Inflammatory macrophage (primary cell): ENCODE data around the gene MORC4.
A peak's percentile ranks its signal among the peaks of the same experiment; 100 is the strongest.
"Not testable (repeated sequence)": the region's sequence is repeated elsewhere in the genome, so short reads cannot be mapped to it uniquely, and the experiment has no call there.

Experiments
- DNase-seq, 2 donors: peaks; one replicate each; pipeline ENCODE4 v3.0.0-alpha.2; 2020 to 2022
- total RNA-seq, 18 experiments: gene quantifications; one replicate each; lab custom pipeline; 2026; ENCODE audit warnings: mixed read lengths in 6 of 18, inconsistent platforms in 2 of 18; lab: John Stamatoyannopoulos, UW

MORC4 gene
- total RNA-seq = 1.3 to 4.3 (median 3.3) reads per million in 18 experiments

DNA sequence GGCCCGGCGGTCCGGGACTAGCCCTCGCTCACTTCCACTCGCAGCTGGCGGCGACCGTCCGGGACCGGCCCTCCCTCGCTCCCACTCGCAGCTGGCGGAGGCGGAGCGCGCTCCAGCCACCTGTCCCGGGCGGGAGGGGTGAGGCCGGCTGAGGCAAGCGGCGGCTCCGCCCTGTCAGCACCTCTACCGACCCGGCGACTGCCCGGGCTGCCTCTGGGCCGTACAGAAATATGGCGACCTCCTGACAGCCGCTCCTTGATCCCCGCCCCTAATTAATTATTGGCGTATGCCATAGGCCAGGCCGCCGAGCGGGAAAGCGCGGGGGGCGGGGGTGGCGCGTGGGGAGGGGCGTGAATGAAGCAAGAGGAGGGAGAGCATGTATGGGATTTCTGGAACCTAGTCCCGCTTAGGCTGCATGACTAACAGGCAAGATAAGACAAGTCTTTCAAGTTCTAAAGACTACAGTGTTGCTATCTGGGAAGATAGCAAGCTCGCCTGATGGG is at the start of gene MORC4:
Gene MORC4 (minus strand): TSS at position 200 of the 503 bp plus-strand sequence. CDS start 243 bp downstream, outside the sequence.
- peak; percentile 5 to 13 for DNase-seq

GRCh38 chrX:107047622-107048021 is 47.6 kb upstream of the MORC4 start:
- DNase-seq = no peak

- no peak for DNase-seq
Measured at GRCh38 chrX:107029752-107030151, 29.7 kb upstream of the MORC4 start.

DNA sequence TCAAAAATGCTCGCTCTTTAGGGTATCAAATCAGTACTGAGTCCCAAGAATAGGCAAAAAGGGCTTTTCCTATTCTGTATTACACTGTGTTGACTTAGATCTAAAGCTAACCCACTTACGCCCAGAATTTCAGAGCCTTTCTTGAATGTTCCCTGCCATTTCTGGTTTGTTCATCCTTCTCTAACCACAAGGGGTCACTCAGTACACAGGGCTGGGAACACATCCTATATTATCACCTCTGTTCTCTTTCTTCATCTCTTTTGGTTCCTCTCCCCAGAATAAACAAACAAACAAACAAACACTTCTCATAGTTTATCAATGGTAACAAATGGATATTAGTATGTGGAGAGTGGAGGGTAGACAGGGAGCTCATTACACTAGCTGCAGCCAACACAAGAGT is 25.5 kb upstream of the MORC4 start:
- peak; percentile 4 to 12 for DNase-seq

- no peak for DNase-seq
Measured at GRCh38 chrX:107014936-107015335, 14.9 kb upstream of the MORC4 start.

DNA sequence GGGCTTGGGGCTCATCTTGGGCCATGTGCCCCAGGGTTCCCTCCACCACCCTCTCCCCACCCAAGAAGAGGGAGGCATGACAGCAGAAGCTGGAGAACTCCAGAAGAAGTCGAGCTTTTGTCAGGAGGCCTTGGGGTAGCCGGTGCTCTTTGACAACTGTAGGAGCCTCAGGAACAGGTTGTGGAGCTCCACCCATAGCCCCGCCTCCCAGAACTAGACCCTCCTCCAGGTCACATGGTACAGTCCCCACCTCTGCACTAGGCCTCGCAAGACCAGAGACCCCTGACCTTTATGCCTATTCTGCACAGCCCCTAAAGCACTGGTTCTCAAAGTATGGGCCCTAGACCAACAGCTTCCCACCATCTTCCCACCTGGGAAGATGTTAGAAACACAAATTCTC is 8.0 kb upstream of the MORC4 start:
- no peak for DNase-seq

- DNase-seq = peak; percentile 2 to 3
Measured at GRCh38 chrX:106999002-106999975, 723 bp downstream of the MORC4 start.

- no peak for DNase-seq
Measured at GRCh38 chrX:106997611-106998010, 2.4 kb downstream of the MORC4 start.

GRCh38 chrX:106995678-106996077 is 4.3 kb downstream of the MORC4 start:
- DNase-seq = no peak

DNA sequence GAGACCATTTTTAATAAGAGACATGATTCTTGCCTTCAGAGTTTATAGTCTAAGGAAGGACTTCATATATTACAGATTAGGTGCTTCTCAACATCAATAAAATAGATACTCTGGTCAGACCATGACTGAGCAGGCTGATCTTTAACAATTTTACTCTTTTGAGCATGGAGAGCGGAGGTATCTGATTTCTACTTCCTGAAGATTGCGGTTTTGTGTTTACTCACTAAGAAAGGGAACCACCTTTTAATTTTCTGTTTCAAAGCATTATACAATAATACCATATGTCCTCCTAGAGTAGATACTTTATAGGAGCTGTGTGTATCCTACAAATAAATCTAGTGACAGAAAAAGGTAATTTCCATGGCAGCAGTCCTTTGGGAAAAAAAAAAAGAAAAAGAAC is 12.5 kb downstream of the MORC4 start:
- DNase-seq = no peak

DNA sequence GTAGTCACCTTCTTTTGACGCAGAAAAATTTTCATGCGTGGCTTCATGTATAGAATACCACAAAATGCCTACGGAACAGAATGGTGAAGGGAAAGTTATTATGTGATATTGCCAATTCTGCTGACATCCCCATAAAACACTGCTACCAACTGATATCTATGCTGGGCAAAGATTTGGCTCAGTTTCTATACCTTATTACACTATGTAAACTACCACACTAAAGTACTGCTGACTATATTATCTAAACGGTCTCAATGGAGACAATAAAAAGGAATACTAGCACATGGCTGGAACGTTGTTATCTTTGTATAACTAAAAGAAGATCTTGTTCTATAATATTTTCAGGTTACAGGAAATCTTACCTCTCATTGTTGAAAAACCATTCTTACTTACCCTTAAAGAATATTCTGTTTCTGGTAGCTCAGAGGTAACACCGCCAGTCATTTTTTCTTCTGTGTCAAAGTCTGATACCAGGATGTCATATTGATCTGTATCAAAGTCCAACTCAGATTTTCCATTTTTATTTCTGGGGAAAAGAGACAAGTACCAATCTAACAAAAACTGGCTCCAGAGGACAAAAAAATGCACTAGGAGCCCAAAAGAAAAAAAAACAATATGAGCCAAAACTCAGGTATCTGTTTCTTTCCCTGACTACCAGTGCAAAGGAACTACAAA is 18.9 kb downstream of the MORC4 start:
- no peak for DNase-seq

DNA sequence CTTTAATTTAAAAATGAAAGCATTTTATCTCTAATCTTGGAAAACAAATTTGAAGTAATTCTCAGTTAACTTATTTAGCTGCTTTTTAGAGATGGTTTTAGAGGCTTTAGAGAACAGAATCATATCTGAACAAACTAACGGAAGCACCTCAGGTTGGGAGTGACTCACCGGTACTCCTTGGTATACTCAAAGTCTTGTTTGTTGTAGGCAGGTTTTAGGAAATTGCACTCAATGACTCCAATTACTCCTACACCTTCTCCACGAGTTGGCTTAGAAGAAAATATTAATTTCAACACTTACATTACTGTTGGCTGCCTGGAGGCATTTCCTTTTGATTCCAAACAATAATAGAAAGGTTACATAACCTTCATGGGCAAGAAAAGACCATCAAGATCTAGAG is 23.6 kb downstream of the MORC4 start:
- DNase-seq = no peak

DNA sequence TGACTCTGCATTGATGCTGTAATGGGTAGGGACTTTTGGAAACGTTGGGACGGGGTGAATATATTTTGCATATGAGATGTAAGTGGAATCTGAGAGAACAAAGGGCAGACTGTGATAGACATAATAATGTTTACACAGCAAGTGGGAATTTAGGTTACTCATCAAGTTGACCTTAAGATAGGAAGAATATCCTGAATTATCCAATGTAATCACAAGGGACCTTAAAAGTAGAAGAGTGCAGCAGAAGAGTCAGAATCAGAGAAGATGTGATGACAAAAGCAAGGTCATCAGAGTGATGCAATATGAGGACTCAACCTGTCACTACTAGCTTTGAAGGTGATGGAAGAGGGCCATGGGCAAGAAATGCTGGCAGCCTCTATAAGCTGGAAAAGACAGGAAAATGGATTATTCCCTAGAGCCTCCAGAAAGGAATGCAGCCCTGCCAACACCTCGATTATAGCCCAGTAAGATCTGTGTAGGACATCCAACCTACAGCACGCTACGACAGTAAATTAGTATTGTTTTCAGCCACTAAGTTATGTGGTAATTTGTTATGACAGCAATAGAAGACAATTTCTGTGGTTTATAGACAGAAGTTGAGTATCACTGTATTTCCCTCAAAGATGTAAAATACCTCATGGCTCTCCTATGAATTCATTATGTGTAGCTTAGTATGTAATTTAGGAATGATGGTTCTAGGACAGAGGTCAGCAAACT is 26.4 kb downstream of the MORC4 start:
- no peak for DNase-seq

DNA sequence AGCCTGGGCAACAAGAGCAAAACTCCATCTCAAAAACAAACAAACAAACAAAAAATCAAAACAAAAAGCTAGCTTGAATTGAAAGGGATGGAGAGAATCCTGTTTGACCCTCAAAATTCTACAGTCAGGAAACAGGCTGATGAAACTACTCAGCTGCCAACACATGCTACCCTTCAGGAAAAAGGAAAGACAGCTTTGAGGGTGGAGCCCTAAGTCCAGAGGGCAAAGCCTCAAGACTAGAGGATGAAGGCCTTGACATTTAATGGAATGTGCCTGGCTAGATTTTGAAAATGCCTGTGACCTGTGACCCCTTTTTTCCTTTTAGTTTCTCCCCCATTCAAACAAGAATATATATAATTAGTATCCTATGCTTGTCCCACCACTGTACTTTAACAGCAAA is 27.1 kb downstream of the MORC4 start:
- no peak for DNase-seq

GRCh38 chrX:106966547-106966946 is 33.5 kb downstream of the MORC4 start:
- DNase-seq = not testable (repeated sequence)

- DNase-seq = no peak
Measured at GRCh38 chrX:106964290-106964689, 35.7 kb downstream of the MORC4 start.

GRCh38 chrX:106963111-106963510 is 36.9 kb downstream of the MORC4 start:
- DNase-seq = no peak

DNA sequence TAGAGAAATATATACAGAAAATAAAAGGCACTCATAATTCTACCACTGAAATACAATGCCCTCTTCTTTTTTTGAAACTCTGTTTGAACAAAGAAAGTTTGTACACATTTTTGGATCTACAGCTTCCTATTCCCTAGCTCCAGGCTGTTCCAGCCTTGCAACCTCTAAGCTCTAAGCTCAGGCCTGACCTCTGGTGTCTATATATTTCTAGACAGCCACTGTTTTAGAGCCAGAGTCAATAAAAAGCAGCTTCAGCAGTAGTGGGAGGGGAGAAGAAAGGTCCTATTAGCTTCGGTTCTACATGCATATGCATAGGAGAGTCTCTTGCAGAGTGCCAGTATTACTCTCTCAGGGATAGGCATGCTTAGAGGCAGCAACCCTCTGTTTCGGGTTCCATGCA is 40.1 kb downstream of the MORC4 start:
- DNase-seq = no peak

DNA sequence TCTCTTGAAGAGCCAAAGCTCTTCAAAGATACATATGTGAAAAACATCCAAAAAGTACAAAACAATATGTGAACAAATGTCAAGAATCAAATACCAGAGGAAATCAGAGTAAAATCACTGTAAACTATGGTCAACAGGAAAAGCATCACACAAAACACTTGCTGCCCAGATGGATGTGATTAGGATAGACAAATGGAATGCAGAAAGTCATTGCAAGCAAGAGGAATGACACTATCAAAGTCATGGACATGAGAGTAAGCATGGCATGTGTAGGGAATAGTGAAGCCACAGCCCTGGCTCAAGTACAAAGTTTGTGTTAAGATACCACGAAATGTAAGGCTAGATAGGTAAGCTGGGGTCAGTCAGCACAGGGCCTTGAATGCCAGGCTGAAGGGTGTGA is 42.2 kb downstream of the MORC4 start:
- no peak for DNase-seq

DNA sequence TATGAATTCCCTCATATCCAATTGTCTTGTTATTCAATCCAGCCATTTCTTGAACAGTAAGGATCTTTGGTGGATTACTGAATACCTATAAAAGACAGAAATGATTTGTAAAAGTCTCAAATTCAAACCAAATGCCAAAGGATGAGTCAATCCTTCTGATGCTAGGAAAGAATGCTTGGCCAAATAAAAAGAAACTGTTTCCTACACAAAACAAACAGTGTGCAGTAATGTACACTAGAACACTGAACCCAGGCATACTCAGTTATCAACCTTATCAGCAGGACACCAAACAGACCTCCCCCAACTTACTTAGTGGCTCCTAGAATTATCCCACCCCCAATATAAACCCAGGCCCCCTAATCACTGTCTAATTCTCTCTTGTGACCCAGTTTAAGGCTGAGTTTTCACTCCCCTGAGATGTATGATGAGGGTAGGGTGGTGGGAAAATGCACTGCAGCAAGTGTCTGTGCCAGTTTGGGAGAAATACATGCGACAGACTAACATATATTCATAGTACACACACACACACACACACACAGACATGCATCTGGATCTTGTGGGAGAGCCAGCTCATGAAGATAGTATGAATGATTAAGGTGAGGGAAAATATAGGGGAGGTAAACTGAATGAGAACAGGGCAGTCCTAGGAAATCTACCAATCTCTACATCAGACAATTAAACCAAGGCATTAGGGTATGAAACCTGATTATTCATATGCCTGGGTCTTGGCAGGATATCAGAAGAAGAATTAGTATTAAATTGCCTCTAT is 44.8 kb downstream of the MORC4 start:
- no peak for DNase-seq

DNA sequence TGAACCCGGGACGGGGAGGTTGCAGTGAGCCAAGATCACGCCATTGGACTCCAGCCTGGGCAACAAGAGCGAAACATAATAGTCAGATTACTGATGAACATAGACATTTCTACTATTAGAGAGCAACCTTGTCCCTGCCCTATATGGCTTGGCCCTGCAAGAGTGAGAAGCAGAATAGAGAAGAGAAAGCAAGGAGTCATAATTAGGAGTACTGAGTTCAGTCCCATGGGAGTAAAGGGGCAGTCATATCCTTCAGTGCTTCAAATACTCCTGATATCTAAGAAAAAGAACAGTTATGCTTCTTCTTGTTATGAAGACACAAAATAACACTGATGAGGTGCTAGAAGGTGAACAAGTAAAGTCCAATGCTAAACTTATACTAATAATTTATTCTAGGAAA is 46.0 kb downstream of the MORC4 start:
- no peak for DNase-seq

- no peak for DNase-seq
Measured at GRCh38 chrX:106952988-106953387, 47.0 kb downstream of the MORC4 start.
